Panc1 (cell line): Measurements from ENCODE around the gene FIBIN.

Source experiments
- POLR2AphosphoS5 ChIP-seq: IDR thresholded peaks from 2 replicates; pipeline ENCODE4 v1.6.1; 2012; ENCODE audit warnings: mild to moderate bottlenecking, low read depth, low read length, moderate library complexity
- TF ChIP-seq, protein P1 (sequence below): fragments of 450-650 bp; IDR thresholded peaks from 2 replicates; pipeline ENCODE4 v1.5.1; 2017; ENCODE audit warnings: mild to moderate bottlenecking

DNA sequence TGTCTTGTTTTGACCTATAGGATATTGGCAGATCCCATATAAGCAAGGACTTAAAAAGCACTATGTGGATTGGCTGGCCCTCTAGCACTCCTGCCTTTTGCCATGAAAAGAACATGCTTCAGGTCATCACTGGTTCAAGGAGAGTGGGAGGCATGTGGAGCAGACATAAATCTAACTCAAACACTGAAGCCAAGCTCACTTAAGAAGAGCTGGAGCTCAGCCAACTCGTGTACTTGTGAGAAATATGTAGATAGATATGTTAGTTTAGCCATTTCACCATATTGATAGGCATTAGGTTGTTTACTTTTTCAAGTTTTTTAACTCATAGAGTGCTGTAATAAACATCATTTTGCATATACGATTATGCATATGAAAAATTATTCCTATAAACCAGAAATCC is 26.8 kb downstream of the FIBIN start:
- TF ChIP-seq, protein P1, sequence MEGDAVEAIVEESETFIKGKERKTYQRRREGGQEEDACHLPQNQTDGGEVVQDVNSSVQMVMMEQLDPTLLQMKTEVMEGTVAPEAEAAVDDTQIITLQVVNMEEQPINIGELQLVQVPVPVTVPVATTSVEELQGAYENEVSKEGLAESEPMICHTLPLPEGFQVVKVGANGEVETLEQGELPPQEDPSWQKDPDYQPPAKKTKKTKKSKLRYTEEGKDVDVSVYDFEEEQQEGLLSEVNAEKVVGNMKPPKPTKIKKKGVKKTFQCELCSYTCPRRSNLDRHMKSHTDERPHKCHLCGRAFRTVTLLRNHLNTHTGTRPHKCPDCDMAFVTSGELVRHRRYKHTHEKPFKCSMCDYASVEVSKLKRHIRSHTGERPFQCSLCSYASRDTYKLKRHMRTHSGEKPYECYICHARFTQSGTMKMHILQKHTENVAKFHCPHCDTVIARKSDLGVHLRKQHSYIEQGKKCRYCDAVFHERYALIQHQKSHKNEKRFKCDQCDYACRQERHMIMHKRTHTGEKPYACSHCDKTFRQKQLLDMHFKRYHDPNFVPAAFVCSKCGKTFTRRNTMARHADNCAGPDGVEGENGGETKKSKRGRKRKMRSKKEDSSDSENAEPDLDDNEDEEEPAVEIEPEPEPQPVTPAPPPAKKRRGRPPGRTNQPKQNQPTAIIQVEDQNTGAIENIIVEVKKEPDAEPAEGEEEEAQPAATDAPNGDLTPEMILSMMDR: no peak
- no peak for TF ChIP-seq POLR2AphosphoS5
